GM18858 (cell line): ENCODE measurements around the gene TPRN.

ENCODE experiments used
- ATAC-seq: cut with Tn5 transposase; IDR thresholded peaks from one replicate; pipeline ENCODE4 v1.9.1; 2021; ENCODE audit not compliant: unreplicated experiment

TPRN gene

DNA sequence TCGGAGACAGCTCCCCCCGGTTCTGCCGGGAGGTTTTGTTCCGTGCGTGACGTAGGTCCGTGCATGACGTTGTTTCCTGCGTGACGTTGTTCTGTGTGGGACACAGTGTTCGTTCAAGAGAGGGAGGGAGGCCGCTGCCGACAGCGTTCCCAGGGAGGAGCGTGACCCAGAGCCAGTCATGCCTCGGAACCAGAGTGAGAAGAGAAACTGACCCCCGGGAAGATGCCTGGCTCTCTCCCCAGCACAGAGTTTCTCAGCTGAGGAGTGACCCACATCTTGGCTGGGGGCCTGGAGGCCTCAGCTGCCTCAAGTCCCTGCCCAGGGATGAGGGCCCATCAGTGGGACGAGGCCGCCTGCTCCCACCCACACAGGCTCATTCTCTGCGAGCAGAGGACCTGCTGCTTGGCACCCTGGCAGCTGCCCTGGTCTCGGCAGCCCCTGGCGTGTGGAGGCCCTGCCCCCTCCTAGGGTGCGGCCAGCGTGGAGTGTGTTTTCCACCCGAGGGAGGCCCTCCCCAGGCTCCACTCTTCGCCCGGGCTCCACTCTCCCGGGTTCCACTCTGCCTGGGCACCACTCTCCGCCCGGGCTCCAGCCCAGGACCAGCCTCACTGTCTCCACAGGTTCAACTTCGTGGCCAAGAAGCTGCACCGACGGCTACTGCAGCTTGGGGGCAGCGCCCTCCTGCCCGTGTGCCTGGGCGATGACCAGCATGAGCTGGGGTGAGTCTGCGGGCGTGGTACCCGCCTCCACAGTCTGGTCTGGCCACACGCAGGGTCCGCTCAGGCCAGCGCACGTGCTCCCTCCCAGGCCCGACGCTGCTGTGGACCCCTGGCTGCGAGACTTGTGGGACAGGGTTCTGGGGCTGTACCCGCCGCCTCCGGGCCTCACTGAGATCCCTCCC lies 12.9 kb upstream of the TPRN start:
- no peak for ATAC-seq

DNA sequence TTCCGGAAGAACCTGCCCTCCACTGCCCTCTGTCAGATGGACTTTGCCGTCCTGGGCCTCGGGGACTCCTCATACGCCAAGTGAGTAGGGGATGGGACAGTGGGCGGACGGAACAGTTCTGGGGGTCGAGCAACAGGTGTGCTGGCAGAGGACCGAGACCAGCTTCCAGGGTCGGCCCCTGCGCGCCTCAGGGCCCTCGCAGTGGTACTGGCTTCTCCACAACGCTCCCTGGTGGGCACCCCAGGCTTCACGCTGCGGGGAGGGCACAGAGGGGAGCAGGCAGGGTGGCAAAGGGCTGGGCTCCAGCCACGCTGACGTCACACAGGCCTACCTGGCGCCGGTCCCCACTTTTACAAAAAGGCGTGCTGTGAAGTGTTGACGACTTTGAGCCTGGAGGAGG lies 12.0 kb upstream of the TPRN start:
- no peak for ATAC-seq

DNA sequence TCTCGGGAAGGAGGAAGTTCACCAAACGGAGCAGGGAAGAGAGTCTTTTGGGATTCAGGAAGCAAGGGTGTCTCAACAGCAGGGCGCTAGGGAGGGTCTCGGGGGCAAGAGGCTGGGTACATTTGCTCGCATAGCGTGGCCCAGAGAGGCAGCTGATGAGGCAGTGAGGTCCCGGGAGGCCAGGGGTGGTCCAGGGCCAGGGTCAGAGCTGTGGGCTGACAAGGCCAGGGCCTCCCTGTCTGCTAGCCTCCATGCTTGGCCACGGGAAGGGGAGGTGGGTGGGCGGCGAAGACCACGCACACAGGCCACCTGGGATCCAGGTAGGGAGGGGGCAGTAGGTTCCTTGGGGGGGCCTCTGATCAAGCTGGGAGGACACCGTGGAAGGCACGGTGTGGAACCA lies 11.0 kb upstream of the TPRN start:
- no peak for ATAC-seq

DNA sequence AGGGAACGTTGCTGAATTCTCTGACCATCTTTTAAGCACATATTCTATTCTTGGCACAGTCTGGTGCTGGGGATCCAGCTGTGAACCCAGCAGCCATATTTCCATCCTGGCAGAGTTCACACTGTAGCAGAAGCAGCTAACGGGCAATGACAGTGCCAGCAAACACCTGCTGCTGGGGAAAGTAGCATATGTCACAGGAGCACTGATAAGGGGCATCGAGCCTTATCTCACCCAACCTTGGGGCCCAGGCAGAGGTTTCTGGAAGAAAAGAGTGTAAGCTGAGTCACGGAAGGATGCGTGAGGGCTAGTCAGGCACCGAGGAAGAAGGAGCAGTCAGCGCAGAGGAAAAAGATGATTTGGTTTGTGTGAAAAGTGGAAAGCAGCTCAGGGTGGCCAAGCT lies 6.1 kb upstream of the TPRN start:
- no peak for ATAC-seq

DNA sequence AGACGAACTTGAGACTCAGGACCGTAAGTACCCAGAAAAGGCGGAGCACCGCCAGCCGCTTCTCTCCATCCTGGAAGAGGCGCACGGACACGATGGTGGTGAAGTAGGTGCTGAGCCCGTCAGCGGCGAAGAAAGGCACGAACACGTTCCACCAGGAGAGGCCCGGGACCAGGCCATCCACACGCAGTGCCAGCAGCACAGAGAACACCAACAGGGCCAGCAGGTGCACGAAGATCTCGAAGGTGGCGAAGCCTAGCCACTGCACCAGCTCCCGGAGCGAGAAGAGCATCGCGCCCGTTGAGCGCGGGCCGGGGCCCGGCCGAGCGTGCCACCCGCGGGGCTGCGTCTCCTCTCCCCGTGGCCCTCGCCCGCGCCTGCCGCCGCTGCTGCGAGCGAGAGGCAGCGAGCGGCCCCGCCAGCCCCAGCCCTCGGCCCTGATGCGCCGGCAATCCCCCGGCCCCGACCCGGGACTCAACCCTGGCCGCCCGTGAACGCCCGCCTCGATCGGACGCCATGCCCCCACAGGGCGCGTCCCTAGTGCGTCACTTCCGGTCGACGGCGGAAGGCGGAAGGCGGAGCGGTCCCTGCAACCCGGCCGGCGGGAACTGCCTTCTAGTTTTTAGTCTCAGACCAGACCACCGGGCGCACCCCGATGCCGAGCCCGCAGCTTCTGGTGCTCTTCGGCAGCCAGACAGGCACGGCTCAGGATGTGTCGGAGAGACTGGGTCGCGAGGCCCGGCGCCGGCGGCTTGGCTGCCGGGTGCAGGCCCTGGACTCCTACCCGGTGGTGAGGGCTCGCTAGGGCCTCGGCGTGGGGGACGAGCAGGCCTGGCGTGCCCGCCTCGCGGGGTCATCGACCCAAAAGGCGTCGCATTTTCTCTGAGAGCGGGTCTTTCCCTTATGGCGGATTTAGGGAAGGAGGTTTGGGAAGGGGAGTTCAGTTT lies 4.9 kb upstream of the TPRN start, which contains the start of the genes NDOR1 and TMEM203:
Gene NDOR1, plus strand, starts transcription at position 575 of the 944 bp plus-strand sequence. Its CDS starts 78 bp downstream, at position 653.
Gene TMEM203, minus strand, starts transcription at position 523 of the 944 bp plus-strand sequence. Its CDS starts 234 bp downstream, at position 289.
- no peak for ATAC-seq

DNA sequence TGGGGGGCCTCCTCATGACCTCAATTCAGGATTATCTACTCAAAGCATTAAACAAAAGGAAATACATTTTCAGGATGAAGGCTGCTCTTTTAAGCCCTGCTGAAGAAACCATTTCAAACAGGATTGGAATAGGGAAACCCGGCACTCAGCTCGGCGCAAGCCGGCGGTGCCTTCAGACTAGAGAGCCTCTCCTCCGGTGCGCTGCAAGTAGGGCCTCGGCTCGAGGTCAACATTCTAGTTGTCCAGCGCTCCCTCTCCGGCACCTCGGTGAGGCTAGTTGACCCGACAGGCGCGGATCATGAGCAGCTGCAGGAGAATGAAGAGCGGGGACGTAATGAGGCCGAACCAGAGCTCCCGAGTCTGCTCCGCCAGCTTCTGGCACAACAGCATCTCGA lies 4.2 kb upstream of the TPRN start:
- ATAC-seq = no peak

DNA sequence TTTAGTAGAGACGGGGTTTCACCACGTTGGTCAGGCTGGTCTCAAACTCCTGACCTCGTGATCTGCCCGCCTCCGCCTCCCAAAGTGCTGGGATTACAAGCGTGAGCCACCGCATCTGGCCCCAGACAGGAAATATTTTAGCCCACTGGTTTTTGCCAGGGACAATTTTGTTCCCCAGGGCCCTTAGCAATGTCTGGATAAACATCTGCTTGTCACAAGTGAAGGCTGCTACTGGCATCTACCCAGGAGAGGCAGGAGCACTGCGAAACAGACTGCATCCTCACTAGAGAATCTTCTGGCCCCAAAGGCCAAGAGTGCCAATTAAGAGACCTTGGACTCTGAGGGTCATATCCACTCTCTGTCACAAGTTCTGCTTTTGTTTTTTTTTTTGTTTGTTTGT lies 2.4 kb upstream of the TPRN start:
- no peak for ATAC-seq

DNA sequence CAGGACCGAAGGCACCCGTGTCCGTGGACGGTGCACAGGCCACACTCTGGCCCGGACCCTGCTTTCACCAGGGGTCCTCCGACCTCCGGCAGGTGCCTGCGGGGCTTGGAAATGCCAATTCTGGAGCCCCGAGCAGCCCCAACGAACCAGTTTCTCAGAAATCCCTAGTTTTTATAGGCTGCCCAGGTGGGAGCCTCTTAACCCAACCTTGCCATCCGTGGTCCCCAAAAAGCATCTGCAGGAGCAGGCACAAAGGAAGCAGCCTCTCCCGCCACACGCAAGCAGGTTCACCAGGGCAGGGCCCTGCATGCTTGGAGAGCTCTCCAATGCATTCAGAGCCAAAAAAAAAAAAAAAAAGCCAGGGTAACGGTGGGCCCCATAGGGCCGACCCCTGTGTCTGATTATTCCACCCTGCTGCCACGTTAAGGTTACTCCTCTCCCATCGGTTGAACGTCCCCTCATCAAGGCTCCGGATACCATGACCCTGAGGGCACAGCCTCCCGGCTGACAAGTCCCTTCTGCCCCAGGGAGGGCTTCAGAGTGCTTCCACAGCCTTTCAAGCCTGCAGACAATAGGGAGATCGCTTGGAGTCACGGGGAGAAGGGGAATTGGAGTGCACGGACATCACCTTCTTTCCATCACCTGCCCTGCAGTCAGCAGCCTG lies 796 bp upstream of the TPRN start:
- ATAC-seq = no peak

DNA sequence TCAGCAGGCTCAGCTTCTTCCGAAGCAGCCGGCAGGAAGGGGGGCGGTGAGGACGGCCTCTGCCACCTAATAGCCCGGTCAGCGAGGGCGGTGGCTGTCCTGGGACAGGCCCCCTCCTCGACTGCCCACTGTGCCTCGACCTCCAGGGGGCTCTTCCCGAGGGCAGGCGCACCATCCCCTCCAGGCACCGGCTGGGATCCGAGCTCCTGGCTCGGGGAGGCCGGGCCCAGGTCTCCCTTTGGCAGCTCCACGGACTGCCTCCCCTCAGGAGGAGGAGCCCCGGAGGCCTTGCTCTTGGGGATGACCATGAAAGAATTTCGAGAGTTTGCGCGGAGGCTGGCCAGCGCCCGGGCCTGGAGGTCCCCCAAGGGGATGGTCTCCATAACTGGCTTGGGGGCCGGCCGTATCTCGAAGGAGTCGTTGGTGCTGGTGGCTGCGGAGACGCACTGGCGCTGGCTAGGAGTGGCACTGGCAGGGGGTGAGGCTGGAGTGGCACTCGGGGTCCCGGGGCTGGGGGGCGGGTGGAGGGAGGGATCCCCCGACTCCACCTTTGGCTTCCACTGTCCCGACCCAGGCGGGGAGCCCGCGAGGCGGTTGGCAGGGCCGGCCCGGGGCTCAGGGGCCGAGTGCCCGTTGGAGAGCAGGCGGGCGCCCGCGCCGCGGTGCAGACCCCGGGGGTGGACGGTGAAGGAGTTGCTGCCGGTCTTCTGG lies 975 bp downstream of the TPRN start:
- no peak for ATAC-seq

DNA sequence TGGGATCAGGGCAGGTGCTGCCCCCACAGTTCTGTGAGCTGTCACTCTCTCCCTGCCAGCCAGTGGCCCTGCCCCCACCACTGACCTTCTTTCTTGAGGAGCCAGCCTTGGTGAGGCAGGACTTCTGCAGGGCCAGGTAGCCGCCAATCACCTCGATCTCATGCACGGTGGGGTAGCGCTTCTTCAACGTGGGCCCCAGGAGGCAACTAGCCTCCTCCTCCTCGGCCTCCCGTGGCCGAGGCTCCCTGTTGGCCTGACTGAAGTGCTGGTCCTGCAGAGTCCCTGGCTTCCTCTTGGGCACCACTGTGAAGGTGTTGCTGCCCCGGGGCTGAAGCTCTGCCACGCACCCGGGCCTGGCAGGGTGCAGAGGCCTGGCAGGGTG lies 1.6 kb downstream of the TPRN start:
- no peak for ATAC-seq

DNA sequence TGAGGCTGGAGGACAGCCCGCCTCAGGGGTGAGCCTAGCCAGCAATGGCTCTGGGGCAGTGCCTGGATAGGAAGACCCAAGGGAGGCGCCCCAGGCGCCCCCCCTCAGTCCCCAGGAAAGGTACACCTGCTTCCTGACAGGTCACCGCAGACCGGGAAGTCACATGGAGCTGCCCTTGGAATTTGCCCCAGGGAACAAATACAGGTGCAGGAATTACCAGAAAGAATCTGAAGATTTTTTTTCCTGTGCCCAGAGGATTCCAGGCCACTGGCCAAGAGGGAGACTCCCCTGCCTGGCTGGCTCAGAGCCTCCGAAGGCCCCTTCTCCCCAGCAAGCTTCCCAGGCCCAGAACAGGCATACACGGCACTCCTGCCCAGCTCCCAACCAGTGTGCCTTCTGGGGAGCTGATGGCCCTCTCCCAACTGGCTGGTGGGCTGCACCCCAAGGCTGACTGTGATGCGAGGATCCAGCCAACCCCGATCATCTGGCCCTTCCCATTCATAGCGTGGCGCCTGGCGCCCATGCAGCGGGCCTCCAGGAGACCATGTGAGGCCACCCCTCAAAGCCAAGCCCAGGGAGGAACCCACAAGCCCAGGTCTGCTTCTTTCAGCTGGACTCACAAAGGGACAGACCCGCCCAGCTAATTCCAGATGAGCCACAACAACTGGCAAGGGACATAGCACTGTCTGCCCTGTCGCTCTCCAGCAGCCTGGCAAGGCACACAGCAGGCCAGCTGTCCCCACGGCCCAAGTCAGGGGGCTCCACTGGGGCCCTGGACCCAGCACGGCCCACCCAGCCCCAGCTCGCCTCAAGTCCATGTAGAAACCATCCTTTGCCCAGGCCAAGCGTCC lies 2.3 kb downstream of the TPRN start:
- no peak for ATAC-seq

DNA sequence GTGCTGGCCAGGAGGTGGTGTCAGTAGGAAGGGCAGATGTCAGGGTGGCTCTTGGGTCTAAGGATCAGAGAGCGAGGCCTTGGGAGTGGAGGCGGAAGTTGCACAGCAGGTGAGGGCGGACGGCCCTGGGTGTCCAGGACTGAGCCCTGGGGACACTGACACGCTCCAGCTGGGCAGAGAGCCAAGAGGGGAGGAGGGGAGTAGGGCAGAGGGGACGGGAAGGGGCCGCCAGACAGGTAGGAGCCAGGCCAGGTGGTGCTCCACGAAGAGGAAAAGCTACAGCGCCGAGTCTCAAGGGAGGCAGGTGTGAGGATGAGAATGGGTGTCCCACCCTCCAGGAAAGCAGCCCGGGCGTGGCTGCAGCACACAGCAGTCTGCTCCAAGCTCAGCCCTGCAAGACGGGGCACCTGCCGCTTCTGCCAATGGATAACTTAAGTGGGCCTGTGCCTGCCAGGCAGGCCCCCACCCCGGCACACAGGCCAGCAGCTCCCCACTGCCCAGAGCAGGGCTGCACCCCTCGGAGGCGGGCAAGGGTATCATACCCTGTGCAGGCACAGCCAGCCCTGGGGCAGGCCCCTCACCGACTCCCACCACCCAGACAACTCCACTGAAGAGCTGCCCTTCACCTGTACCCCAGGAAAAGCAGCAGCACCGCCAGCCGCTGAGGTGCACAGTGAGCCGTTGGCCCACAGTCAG lies 4.9 kb downstream of the TPRN start:
- ATAC-seq = no peak

DNA sequence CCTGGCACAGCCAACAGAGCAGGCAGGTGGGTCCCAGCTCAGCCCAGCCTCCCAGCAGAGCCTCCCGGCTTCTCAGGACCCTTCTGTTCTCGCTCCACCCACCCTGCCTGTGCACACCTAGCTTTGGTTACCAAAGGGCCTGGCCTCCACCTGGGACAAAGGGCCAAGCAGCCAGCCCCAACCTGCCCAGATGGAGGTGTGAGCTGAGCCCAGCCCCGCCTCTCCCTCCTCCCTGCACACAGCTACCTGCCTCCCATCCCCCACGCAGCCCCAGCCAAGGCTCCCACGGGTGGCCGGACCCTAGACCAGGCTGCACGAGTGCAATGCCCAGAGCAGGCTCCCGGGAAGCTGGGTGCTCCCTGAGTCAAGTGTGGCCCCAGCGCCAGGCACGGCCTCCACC lies 5.6 kb downstream of the TPRN start:
- ATAC-seq = no peak

DNA sequence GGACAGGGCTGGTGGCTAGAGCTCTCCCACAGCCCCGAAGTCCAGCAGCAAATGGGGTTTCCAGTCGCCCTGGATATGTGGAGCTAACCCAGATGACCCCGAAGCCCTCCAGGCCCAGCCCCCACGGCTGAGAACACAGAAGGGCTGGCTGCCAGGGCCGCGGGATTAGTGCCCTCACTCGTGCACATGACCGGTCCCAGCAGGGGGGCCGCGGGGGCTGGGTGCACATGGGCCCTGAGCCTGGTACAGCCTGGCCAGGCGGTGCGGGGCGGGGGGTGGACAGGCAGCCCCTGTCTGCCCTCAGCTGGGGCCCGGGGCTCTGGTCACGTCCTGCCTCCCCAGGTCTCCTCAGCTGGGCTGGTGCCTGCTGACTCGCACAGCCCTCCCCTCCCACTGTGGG lies 6.2 kb downstream of the TPRN start:
- ATAC-seq = no peak

DNA sequence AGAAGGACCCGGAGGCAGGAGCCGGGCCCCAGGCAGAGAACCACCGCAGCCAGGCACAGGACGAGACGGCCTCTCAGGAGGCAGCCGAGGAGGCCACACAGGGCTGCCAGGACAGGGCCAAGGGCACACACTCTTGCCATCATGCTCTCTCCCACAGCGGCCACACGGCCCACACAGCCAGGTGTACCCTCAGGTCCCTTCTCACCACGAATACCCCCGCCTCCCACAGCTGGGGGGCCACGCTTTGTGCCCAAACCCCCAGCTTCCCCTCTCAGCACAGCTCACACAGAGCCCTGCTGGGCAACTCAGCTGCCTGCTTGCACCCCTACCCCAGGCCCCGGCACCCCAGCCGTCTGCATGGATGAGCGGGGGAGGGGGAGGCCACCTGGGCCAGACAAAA lies 6.8 kb downstream of the TPRN start:
- no peak for ATAC-seq

DNA sequence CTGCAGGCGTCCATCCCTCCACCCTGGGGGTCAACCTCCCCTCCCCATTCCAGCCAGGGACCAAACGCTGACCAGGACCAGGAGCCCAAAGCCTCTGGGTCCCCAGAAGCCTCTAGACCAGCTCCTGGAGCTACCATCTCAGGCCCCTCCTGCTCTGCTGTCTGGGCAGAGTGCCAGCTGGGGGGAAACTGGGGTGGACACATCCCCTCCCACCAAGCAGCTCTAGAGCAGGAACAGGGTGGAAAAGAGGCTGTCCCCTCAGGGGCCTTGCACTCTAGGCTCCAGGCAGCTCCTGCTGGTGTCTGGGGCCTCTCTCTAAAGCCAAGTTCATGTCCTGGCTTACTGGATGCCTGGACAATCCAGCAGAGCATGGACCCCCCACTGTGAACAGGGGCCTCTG lies 7.7 kb downstream of the TPRN start:
- no peak for ATAC-seq

DNA sequence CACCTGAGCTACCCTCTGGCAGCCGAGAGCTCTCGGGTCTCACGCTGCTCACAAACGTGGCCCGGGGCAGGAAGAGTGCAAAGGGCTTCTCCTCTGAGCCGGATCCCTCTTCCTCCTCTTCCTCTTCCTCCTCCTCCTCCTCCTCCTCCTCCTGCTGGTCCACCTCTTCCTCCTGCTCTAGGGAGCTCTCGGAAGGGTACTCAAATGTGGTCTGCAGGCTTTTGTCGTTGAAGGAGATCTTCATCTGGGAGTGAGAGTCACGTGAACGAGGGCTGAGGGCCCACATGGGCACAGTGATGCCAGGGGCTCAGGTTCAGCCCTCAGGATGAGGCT lies 8.1 kb downstream of the TPRN start:
- ATAC-seq = no peak

DNA sequence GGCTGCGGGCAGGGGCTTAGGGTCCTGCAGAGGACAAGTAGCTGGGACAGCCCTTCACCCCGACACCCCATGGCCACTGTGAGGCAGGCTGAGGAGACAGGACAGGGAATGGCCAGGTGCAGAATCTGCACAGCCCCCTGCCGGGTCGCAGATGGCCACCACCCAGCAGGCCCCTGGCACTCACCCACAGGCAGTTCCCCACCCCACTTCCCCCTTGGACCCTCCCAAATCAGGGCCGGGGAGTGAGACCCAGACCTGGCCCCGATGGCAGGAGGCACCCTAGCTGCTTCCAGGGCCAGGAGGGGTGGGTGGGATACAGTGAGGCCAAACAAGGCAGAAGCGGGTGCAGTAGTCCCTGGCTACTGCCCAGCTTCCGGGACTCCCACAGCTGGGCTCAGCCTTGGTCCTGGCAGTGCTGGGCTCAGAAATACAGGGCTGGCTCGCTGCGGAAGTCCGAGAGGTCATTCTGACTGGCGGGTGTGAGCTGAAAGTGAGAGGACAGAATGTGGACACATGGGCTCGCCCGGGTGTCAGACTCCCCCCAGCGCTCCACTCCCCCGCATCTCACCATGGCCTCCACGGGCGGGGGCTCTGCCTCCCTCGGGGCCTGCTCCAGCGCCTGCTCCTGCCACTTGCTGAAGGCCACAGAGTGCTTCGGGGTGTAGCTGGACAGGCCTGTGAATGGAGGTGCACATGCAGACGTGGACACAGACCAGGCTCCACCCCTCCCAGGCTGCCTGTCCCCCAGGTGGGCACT lies 8.7 kb downstream of the TPRN start:
- ATAC-seq = no peak

DNA sequence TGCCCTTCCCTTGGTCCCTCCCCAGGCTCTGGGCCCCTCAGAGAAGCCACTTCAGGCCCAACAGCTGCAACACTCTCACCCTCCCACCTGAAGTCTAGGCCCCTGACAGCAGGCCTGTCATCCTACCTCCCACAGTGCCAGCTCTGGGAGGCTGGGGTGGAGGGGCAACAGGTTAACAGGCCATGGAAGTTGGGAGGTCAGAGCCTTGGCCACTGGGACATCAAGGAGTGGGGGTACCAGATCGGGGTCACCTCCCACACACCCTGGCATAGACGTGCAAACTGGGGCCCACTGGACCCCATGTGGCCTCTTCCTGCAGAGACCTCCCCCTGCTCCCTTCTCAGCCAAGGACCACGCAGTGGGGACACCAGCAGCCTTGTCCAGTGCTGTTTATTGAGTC lies 9.3 kb downstream of the TPRN start:
- ATAC-seq = no peak
